Hematopoietic multipotent progenitor cell treated with erythropoietin and hydrocortisone succinate and interleukin-3 and kit ligand, for 17 days (in vitro differentiated cells): ENCODE results near the gene ZNF879.

Experiments used
- DNase-seq: peaks from one replicate; pipeline ENCODE4 v3.0.0-alpha.2; 2015; ENCODE audit warnings: low spot score

Gene ZNF879

GRCh38 chr5:179008667-179009066 lies 14.9 kb upstream of the ZNF879 start:
- DNase-seq: no peak

GRCh38 chr5:179033004-179033580 lies 9.5 kb downstream of the ZNF879 start:
- no peak for DNase-seq

- DNase-seq: no peak
These were observed 21.2 kb downstream of the ZNF879 start for GRCh38 chr5:179044765-179045164.

- no peak for DNase-seq
These were observed 28.2 kb downstream of the ZNF879 start for GRCh38 chr5:179051784-179052183.

- no peak for DNase-seq
These were observed 30.6 kb downstream of the ZNF879 start for GRCh38 chr5:179054036-179054785.

GRCh38 chr5:179054876-179055275 lies 31.3 kb downstream of the ZNF879 start:
- DNase-seq: no peak

- DNase-seq: no peak
These were observed 31.8 kb downstream of the ZNF879 start for GRCh38 chr5:179055436-179055835.

GRCh38 chr5:179055841-179056240 lies 32.2 kb downstream of the ZNF879 start:
- no peak for DNase-seq

- no peak for DNase-seq
These were observed 36.8 kb downstream of the ZNF879 start, which contains the start of gene ZNF354C for GRCh38 chr5:179060116-179061008. TSS of gene ZNF354C (plus strand) at chr5:179060373. CDS start at chr5:179062069, 1,696 bp downstream.

- no peak for DNase-seq
These were observed 37.4 kb downstream of the ZNF879 start for GRCh38 chr5:179061025-179061424.

GRCh38 chr5:179065703-179066102 lies 42.1 kb downstream of the ZNF879 start:
- no peak for DNase-seq

- no peak for DNase-seq
These were observed 55.8 kb downstream of the ZNF879 start for GRCh38 chr5:179079165-179079987.

- no peak for DNase-seq
These were observed 57.1 kb downstream of the ZNF879 start for GRCh38 chr5:179080724-179081123.
